Fibroblast of gingiva (primary cell): Measurements from ENCODE around the gene EIF4E1B.

Experiments
- DNase-seq: peaks from one replicate; pipeline ENCODE4 v3.0.0-alpha.2; 2011; ENCODE audit warnings: low read depth

The EIF4E1B gene

DNA sequence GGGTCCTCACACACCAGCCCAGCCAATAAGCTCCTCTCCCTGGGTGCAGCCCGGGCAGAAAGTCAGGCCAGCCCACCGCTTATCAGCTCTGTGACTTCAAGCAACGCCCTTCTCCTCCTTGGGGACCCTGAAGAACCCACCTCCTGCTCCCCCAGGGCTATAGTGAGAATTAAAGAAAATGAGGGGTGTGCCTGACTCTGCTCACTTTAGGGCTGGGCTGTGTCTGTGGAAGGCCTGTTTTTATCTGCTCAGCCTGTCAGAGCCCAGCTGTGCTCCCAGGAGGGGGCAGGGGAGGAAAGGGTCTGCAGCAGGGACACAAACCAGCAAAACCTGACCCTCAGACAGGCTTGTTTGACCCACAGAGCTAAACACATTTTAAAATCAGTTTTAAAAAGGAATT, 24.4 kb upstream of the EIF4E1B start:
- DNase-seq: no peak

DNA sequence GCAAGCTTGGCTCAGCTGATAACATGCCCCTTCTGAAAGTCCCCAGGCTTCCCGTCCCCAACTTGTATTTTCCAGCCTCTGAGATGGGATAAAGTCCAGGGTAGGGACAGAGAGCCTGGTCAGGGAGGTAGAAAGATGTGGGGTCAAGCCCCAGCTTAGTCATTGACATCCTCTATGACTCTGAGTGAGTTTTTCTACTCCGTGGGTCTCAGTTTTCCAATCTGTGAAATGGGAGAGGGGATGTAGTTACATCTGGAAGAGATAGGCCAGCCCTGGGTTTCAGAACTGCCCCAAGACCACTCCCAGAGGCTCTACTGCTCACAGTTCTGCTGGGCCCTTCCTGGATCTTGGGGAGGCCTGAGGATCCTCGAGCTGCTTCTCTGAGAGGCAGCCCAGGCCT, 23.6 kb upstream of the EIF4E1B start:
- no peak for DNase-seq

DNA sequence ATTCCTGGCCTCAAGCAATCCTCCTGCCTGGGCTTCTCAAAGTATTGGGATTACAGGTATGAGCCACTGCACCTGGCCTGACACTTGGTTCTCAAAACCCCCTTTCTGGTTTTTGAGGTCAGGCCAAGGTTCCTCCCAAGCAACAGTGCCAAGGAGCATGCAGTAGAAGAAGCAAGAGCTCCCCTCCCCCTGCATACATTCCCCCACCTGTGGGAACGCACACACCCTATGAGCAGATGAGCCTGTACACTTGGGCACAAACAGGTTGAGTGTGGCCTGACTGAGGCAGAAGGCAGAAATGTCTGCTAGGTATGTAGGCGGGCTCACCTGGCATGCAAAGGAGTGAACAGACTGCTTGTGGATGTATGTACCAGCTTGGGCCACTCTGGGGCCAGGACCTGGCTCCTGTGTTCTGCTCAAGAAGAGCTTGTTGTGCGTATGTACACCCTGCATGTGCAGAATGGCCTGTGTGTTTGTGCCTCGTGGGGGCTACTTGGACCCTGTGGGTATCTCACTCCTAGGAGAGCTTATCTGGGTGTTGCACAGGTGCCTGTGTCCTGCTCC, 22.3 kb upstream of the EIF4E1B start:
- DNase-seq: no peak

DNA sequence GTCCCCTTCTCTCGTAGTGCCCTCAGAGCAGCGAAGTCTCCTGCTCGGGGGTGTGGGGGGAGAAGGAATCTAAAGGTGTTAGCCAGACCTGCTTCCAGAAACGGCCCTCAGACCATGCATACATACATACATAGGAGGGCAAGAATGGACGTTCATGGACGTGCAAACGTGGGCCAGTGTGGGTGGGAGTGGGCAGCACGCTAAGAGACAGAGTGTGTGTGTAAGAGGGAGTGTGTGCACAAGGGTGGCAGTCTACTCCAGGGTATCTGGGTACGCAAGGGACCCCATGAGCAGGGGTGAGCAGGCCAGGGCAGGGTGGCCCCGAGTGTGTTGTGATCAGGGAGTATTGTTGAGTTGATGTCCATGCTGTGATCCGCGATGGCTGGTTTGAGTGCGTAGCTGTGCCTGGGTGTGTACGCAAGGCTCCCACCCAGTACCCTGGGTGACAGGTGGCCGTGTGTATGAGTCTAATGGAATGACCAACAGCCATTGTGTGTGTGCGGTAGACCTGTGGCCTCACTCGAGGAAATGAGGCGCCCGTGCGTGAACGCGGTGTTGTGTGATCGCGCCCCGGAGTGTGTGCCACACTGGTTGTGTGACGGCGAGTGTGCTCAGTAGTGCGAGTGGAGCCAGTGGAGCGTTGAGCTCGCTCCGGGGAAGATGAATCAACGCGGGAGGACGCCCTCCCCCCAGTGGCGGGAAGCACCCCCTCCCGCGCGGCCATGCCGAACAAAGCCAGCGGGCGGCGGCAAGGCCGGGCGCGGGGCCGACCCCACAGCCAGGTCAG, 21.3 kb upstream of the EIF4E1B start:
- no peak for DNase-seq

DNA sequence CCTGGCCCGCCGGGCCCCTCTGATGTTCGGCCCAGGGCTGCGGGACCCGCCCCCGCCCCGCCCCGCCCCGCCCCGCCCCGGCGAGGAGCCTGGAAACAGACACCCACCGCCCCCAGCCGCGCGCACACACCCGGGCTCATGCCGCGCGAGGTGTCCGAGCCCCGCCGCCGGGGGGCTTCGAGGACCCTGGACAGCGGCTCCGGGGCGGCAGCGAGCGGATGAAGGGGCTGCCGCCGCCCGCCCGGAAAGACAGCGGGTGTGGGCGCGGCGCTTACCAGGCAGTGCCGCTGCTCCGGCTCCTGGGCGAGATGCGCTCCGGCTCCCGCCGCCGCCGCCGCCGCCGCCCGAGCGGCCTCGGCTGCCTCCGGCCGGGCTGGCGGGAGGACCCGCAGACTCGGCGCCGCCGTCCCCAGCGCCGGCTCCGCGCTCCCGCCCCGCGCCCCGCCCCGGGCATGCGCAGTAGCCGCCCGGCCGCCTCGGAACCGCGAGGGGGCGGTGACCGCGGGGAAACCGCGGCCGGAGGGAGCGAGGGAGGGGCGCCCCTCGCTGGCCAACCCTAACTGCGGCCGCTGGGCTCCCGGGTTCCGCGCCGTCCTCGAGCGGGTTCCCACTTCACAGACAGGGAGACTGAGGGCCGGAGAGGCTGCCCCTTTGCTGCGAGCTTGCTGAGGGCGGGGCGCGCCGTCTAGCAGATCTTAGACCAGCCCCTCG, 20.6 kb upstream of the EIF4E1B start, which contains the start of gene GPRIN1:
Gene GPRIN1 (minus strand): TSS at position 433 of the 711 bp plus-strand sequence. CDS start 10,322 bp downstream, outside the sequence.
- DNase-seq: peak; percentile 27

DNA sequence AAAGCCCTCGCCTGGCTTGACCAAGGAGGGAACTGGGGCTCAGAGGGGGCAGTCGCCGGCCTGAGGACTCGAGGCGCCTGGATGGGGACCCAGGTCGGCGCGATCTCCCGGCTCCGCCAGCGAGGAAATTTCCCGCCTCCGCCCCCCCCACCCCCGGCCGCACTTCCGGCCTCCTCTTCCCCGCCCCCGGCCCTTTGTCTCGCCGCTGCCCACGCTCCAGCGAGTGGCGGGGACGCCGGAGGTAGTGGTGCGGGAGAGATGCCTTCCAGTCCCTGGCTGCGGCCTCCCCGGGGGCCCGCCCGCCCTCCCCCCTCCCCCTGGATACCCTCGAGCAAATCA, 20.1 kb upstream of the EIF4E1B start:
- no peak for DNase-seq

DNA sequence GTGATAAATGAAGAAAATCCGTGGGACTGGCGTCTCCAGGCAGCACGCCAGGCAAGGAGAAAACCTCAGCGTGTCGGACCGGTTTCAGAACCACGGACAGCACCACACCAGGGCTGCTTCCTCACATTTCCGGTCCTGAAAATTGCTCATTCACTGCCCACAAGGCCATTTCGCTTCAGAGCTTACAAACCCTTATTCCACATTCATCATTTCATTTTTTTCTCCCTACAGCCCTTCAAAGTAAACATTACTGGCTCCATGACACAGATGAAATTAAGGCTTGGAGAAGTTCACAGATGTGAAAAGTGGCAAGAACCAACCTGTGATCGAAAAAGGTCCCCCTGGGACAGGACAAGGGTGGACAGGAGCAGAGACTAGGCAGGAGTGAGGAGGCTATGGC, 19.0 kb upstream of the EIF4E1B start:
- DNase-seq: peak; percentile 67

DNA sequence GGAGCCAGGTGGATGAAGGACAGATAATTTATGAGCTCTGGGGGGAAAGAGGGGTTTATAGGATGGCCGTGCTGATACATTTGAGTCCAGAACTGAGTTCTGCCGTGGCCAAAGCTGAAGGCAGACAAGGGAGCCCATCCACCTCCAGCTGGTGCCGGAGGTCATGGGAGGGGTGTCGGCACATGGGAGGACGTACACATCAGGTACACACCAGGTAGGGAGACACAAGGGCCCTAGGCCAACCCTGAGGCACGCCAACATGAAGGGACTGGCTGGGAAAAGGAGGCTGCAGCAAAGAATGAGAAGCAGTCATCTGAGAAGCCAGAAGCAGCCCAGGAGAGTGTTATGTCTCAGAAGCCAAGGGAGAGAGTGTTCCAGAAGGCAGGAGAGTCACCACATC, 18.5 kb upstream of the EIF4E1B start:
- DNase-seq: no peak

DNA sequence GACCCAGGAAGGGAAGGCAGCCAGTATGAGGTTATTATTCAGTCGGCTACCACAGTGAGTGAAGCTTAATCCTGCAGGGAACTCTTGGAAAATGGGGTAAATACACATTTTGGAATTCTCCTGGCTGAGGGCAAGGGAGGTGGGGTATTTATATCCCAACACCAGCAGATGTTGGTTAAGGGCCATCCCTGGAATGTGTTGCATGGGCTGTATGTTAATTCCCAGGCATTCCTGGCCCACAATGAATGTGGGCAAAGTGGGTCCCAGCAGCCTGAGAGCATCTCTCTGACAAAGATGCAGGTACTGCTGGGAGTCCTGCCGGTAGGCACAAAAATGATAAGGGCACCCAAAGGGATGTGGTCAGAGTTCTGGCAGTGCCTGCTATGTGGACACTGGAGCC, 17.6 kb upstream of the EIF4E1B start:
- no peak for DNase-seq

DNA sequence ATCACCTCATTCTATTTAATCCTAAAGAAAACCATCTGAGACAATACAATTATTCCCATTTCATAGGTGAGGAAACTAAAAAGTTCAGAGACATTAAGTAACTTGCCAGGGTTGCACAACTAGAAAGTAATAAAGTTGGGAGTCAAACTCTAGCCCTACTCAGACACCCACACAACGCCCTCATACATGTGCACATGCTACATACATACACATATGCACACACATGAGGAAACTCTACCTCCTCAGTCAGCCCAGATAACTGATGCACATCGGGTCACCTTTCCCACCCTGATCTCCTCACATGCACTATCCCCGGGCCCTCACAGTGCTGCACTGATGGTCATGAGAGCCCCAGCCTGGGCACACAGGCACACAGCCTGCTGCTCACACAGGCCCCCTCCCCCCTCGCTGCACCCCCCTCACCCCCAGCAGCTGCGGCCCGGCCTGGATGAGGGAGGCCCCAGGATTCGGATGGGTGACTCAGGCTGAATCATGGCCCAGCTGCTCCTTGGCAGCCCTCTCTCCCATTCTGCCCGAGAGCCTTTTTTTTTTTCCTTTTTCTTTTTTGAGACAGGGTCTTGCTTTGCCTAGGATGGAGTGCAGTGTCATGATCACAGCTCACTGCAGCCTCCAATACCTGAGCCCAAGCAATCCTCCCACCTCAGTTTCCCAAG, 15.5 kb upstream of the EIF4E1B start:
- DNase-seq: peak; percentile 39

DNA sequence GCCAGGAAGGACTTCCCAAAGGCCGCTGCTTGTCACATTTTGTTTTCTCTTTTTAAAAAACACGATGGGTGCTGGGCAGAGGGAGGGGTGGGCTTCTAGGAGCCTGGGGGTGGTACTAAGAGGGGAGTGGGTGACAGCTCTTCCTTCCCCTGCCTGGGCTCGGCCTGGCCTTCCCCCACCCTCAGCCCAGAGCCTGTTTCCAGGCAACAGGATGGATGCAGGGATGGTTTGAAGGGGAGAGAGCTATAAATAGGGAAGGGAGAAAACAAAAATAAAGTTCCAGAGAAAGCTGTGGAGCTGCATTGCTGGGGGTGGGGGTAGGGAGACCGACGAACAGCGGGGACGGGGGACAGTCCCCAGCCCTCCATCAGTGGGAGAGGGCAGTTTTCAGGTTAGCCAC, 14.0 kb upstream of the EIF4E1B start:
- no peak for DNase-seq

DNA sequence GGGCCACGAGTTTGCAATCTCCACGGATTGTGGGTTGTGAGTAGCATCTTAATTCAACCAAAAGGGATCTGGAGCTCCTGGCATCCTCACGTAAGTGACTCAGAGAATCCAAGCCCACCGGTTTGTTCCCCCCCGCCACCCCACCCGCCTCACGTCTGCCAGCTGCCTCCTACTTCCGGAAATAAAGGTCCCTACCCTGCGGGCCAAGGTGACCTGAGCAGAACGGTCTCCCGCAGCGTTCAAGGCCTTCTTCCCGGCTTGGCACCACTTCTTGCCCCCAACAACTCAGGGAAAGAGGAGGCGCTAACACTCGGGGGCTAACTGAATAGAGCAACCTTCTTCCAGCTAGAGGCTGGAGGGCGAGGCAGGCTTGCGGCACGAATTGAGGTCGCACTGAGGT, 11.7 kb upstream of the EIF4E1B start:
- DNase-seq: no peak

DNA sequence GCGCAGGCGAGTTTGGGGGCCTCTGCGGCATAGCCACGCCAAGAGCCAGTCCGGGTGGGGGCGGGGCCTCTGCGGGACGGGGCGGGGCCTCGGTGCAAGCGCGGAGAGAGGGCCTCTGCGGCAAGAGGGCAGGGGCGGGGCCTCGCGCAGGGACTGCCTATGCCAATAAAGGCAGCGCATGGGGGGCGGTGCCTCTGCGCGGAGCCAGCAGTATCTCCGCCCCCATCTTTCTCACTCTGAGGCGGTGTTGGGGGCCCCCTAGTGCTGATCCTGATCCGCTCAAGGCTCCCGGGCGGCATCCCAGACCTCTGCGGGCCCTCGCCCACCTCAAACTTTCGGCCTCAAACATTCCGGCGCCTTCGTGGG, 11.3 kb upstream of the EIF4E1B start:
- DNase-seq: peak; percentile 75

DNA sequence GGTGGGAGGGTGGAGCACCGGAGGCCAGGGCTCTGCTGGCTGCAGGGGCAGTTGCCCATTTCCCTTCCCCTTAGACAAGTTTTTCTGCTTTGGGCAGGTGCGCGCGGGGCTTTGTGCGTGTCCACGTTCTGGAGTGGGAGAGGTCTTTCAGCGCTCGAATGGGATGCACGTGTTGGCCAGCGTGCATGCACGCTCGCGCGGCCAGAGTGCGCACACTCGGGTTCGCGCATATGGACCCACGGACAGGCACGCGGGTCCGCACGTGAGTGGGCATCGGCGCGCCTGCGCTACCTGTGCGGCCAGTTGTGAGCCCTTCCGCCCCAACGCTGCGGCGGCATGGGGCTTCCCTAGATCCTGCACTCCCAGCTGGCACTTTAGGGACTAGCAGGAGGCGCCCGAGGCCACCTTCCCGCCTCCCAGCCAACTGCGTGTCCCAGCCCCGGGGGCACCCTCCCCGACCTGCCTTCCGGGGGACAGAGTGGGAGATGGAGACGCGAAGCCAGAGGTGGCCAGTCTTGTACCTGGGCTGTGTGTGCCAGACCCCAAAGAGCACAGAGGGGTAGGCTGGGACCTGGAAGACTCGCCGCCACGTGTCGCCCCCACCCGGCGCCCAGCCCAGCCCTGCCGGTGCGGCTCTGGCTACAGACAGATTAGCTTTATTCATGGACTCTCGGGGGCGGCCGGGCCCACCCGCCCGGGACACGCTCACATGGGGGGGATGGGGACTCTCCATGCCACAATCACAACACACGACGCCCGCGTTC, 10.7 kb upstream of the EIF4E1B start:
- no peak for DNase-seq

DNA sequence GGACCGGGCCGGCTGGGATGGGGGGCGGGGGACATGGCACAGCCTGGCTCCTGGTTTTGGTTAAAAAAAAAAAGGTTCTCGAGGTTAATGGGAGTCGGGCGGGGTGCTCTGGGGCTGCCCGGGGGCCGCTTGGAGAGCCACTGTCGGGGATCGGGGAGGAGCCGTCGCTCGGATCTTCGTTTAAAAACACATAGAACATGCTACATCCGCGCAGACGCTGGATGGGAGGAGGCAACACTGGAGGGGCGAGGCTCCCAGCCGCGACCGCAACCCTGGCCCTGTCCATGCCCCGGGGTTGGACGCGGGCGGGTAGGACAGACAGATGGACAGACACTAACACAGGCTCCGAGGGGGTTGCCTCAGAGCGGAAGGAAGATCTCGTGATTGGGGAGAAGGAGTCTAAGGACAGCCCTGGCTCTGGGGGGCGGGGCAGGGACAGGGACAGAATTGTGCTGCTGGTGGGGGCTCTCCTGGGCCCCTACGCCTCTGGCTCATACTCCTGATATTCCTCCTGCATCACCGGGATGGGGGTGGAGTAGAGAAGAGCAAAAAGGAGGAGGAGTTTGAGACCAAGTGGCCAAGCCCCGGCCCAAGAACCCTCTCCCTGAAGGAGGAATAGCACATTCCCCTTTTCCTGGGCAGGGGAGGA, 10.0 kb upstream of the EIF4E1B start:
- no peak for DNase-seq

DNA sequence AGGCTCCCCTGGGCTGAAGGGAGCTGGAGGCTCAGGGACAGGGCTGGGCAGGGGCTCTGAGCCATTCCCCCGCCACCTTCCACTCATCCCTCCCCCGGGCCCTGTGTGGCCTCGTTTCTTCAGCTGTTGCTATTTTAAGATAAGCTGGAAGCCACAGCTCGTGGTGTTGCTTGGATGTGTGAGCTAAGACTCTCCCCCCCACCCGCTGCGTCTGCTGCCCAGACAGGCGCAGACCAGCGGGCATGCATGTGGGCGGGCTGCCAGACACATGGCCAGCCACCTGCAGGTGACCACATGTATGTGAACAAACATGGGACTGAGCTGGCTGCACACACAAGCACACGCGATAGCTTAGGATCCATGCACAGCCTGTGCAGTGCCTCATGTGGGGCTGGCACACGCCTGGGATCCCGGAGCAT, 8.8 kb upstream of the EIF4E1B start:
- no peak for DNase-seq

DNA sequence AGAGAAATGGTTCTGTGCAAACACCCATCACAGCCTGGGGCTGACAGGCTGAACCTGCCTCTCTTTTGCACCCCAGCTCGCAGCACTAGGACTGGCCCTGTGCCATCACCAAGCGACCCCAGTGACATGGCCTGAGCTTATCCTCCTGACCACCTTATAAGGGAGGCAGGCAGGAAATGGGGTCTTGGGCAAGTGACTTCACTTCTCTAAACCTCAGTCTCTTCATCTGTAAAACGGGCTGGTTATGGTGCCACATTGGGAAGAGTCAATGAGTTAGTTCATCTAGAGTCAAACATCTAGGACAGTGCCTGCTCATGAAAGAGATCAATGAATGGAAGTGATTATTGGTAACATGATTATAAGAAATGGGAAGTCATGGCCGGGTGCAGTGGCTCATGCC, 6.3 kb upstream of the EIF4E1B start:
- no peak for DNase-seq

DNA sequence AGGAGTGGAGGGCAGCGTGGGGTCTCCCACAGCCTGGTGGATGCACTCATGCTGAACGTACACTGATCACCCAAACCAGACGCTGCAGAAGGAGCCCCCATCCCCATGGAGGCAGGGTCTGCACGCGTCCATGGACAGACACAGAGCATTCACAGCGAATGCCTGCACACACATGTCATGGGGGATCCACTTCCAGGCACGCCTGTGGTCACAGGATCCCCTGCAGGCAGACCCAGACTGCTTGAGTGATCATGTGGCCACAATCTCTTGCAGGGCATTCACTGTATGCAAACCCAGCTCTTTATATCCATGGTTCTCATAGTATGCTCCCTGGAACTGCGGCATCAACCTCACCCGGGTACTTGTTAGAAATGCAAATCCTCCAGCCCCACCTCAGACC, 5.5 kb upstream of the EIF4E1B start:
- DNase-seq: no peak

DNA sequence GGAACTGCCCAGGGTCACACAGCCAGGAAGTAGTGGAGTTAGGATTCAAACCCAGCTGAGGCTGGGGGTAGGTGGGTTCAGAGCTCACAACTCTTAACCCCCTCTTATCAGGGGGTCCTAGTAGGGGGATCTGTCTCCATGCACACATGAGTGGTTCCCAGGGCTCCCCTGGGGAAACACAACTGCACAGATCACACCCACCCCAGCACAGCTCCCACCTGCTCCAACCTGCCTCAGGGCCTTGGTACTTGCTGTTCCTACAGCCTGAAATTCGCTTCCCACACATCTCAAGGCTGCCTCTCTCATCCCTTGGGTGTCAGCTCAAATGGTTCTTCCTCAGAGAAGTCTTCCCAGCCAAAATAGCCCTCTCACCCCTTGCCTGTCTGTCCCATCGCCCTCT, 5.0 kb upstream of the EIF4E1B start:
- DNase-seq: no peak

DNA sequence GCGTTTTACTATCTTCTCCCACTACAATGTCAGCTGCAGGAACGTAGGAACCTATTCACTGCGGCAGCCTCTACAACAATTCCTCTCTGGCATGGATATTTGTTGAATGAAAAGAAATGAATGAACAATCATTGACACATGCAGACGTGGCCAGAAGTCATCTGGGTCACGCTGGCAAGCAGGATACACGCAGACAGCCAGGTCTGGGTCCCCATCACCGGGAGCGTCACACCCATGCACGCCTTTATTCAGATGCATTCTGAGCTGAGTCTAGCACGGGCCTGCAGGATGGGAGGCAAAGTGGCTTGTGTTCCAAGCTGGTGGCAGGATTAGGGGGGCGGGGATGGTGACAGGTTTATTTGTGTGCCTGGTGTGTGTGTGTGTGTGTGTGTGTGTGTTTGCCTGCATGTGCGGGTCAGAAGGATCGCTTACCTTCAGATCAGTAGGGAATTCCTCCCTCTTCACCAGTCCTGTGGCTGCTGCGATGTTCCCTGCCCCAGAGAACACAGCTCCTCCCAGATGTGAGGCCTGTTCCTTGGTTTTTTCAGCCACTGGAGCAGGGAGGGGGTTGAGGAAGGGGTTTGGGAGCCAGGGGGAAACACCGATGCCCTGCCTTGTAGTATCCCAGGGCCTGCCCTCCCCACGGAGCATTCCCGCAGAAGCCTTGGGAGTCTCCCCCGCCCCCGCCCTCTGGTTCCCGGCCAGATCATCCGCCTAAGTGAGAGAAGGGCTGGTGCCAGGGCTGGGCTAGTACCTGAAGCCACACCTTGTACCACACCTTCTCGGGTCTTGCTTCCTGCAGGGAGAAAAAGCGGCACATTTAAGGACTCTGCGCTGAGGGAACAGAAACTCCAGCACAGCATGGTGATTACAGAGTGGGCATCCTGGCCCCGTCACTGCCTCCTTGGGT, 4.3 kb upstream of the EIF4E1B start:
- DNase-seq: no peak

DNA sequence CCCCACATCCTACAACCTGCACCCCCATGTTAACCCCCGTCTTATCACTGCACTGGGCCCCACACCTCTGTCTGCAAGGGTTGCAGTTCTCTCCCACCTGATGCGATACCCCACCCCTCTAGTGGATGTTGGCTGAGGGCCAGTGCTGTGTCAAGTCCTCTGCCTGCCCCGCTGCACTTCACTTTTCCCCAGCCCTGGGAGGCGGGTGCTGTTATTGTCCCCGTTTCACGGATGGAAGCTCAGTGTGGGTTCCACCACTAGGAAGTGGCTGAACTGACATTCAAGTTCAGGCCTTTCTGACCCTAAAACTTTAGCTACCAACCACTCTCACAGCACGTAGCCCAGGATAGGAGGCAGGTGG, 3.6 kb upstream of the EIF4E1B start:
- DNase-seq: no peak
